ENCODE measurements around the gene TOP2B.
A peak's percentile ranks its signal among the peaks of the same experiment; 100 is the strongest.

The TOP2B gene

GRCh38 chr3:25665315-25666280, 891 bp upstream of the TOP2B start:
- DNase-seq, result no peak

DNA sequence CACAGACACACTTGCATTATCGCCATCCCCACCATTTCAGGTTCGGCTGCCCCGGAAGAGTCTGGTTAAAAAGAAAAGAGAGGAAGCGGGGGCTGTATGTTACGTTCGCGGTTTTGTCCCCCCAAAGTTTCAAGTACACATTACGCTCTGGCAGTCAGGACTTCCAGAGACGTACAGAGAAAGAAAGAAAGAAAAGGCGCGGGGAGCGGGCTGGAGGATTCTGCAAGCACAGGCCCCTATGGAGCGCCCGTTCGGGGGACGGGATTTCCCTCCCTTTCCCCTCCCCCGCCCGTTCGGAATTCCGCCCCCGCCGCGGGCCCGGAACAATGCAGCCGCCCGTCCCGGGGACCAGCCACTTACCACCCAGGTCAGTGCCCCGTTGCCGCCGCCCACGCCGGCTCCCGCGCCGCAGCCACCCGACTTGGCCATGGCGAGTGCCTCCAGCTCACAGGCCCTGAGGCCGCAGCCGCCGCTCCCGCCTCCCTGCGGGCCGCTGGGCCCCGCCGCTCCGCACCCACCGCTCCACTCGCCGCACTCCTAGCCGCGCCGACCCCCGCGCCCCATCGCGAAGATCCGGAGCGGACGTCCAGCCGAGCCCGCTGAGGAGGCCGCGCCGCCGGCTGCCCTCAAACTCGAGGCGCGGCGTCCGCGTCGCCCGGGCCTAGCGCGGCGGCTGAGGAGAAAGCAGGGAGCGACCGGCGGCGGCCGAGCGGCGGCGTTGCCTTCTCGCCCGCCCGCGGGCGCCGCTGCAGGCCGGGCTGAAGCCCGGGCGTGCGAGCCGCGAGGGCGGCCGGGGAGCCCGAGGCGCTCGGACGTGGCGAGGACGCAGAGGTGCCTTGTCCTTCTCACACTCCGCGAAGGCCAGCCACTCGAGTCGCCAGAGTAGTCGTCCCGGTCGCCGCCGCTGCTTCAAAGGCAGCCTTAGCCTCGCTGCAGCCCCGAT, 567 bp downstream of the TOP2B start:
- no peak for DNase-seq

DNA sequence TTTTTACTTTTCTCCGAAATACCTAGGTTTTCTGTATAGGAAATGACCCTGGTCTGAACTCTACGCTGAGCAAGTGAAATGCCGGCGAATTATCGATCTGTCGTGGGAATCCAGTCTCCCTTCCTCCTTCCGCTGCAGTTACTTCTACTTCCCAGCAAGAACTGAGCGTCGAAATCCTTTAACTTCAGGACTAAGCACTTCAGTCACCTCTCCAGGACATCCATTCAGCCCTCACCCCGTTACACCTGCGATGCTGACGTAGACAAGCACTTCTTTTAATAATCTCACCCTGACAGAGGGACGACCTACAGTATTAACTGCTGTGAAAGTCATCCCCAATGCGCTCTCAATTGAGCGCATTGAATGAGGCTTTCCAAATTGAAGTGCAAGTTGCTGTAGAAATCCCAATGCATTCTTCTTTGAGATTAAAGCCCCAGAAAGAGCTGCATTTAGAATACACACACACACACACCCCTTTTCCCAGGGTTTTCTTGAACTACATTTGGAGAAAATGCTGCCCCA, 1.3 kb downstream of the TOP2B start:
- DNase-seq, result peak; percentile 4

- no peak for DNase-seq
These were observed 1.9 kb downstream of the TOP2B start for GRCh38 chr3:25662736-25663320.

- DNase-seq, result no peak
These were observed 2.8 kb downstream of the TOP2B start for GRCh38 chr3:25661694-25662437.

DNA sequence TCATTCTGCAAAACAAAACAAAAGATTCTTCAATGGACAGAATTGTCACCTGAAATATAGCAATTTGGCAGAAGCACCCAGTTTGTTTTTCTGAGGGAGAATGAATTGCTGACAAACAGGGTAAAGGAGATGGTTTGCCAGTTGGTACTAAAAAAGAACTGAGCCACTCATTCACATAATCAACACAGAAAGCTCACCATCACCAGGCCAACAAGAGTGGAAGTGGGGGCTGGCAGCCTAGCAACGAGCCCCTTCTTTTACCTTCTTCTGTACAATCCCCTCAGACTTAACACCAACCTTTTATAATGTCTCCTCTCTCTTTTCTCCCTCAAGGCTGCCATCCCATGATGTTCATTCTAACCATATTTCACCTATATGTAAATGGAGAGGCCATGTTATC, 5.9 kb downstream of the TOP2B start:
- DNase-seq, result no peak

- no peak for DNase-seq
These were observed 7.4 kb downstream of the TOP2B start for GRCh38 chr3:25657293-25657692.

DNA sequence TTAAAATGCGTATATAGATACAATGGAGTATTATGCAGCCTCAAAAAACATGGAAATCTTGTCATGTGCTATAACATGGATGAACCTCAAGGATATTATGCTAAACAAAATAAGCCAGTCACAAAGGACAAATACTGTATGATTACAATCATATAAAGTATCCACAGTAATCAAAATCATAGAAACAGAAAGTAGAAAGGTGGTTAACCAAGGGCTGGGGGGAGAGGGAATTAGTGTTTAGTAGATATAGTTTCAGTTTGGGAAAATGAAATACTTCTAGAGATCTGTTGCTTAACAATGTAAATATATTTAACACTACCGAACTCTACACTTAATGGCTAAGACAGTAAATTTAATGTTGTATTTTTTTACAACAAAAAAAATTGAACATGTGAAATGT, 9.0 kb downstream of the TOP2B start:
- no peak for DNase-seq

DNA sequence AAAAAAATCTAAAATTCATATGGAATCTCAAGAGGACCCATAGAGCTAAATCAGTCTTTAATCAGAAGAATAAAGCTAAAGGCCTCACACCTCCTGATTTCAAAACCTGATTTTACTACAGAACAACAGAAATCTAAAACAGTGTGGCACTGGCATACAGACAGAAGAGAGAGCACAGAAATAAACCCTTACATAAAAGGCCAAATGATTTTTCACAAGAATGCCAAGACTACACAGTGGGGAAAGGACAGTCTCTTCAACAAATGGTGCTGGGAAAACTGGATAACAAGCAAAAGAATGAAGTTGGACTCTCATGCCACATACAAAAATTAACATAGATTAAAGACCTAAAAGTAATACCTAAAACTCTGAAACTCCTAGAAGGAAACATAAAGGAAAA, 10.1 kb downstream of the TOP2B start:
- DNase-seq, result no peak

- DNase-seq, result no peak
These were observed 11.4 kb downstream of the TOP2B start for GRCh38 chr3:25653322-25653721.

GRCh38 chr3:25652921-25653320, 11.8 kb downstream of the TOP2B start:
- no peak for DNase-seq

GRCh38 chr3:25648925-25649830, 15.5 kb downstream of the TOP2B start:
- DNase-seq, result no peak

DNA sequence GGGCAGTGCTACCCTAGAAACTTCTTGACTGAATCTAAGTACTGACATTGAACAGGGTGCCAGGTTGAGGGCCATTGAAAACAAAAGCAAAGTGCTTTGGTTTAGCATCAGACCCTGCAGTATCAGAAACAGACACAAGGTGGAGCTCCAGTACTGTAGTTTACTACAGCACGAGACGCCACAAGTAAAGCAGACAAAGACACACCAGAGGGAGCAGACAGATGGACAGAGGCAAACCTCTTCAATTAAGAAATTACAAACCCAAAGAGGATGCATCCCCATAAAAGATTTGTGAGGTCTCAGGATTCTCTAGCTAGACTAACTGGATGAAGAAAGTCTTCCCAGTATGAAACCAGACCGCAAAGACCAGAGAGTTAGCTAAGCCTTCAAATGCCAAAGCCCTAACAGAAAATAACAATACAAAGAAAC, 16.6 kb downstream of the TOP2B start:
- DNase-seq, result peak; percentile 26

GRCh38 chr3:25635038-25635437, 29.7 kb downstream of the TOP2B start:
- no peak for DNase-seq

GRCh38 chr3:25633919-25634318, 30.8 kb downstream of the TOP2B start:
- DNase-seq, result no peak

DNA sequence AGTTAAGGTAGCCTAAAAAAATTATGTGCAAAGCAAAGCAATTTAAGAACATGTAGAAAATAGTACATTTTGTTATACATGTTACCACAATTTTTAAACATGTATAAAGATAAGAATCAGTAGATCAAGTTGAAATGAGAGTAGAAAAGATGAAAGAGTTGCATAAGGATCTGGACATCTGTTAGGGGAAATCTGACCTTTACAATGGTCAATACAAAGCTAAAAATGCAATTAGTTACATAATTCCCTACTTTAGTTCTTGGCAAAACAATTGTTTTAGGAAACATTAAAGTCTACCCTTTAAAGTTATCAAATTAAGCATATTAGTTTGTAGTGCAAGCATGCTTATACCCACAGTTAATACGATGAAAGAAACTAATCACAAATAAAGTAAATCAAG, 32.7 kb downstream of the TOP2B start:
- no peak for DNase-seq

DNA sequence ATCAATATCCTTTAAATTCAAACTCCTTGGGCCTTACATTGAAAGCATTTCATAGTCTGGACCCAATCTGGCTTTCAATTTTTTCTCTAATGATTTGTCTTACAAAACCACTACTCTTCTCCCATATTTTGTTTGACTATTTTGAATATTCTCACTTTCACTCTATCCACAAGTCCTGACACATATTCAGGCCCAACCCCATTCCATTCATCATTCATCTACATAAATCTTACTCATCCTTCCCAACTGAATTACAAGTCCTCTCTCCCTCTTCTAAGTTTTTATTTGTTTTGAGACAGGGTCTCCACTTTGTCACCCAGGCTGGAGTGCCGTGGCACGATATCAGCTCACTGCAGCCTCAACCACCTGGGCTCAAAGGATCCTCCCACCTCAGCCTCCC, 43.6 kb downstream of the TOP2B start:
- DNase-seq, result no peak

DNA sequence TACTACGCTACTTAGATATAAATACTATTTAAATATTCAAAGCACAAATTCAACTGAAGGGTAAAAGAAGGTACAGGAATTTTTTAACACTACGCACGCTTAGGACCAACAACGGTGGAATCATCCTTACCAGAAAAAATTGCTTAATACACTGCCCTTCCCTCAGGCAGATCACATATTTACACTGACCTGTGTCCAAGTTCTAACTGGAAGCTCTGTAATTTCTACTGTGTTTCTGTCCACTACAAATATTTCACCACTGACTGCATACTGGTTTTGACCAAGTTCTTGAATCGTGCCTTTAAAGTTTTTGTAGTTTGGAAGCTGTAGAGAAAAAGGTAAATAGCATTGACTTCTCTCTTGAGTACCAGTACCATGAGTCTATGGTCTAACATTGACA, 44.2 kb downstream of the TOP2B start:
- no peak for DNase-seq

- DNase-seq, result no peak
These were observed 45.3 kb downstream of the TOP2B start for GRCh38 chr3:25619382-25619781.

GRCh38 chr3:25618028-25618427, 46.7 kb downstream of the TOP2B start:
- no peak for DNase-seq

DNA sequence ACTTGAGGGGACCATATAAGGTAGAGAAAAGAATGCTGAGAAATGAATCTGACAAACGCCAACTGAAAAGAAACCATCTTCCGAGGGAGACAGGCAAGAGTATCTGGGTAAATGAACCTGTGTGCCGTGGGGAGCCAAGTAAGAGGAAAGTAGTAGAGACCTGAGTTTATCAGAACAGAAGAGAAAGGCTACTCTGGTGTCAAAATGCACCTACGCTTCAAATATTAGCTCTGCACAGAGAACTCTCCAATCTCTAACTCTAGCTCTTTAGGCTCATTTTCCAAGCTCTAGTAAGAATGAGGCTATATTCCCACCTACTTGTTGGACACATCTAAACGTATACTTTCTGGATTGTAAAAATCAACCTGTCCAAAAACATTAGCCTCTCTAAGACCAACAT, 53.5 kb downstream of the TOP2B start:
- no peak for DNase-seq

All from NCI-H2107 (cell line).